Measurements from ENCODE around the gene BUB1.
"Not testable (repeated sequence)": the region's sequence is repeated elsewhere in the genome, so short reads cannot be mapped to it uniquely, and the experiment has no call there.

BUB1 gene

DNA sequence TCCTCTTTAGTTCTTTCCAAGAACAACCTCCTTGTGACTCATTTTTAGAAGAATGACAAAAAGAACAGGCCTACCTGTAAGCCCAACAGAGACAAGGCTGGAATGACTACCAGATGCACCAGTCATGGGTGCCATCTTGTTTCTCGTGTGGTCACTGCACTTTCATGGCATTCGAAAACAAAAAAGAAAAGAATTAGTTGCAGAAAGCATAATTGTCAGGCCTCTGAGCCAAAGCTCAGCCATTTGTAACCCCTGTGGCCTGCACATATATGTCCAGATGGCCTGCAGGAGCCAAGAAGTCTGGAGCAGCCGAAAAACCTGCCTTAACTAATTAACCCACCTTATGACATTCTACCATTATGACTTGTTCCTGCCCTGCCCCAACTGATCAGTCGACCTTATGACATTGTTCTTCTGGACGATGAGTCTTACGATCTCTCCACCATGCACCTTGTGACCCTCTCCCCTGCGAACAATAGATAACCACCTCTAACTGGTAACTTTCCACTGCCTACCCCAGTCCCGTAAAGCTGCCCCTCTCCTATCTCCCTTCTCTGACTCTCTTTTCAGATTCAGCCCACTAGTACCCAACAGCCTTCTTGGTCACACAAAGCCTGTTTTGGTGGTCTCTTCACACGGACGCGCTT is 13.9 kb upstream of the BUB1 start:
- no peak for DNase-seq (ENCODE audit: insufficient read length, low spot score)
- TF ChIP-seq SPI1 (IDR thresholded peaks at IDR 0.05; ENCODE audit: low read depth, low read length) (no peak), TAF1 (IDR thresholded peaks at IDR 0.05; ENCODE audit: low read depth, low read length) (no peak), POU2F2 (IDR thresholded peaks at IDR 0.05; ENCODE audit: low read depth, low read length) (no peak), PAX5 (IDR thresholded peaks at IDR 0.05; ENCODE audit: insufficient read depth, low read length, severe bottlenecking) (no peak), POLR2A (IDR thresholded peaks at IDR 0.05; ENCODE audit: low read depth, low read length) (no peak), POLR2AphosphoS5 (IDR thresholded peaks at IDR 0.05; ENCODE audit: low read depth, low read length) (no peak)
- FAIRE-seq: no peak

DNA sequence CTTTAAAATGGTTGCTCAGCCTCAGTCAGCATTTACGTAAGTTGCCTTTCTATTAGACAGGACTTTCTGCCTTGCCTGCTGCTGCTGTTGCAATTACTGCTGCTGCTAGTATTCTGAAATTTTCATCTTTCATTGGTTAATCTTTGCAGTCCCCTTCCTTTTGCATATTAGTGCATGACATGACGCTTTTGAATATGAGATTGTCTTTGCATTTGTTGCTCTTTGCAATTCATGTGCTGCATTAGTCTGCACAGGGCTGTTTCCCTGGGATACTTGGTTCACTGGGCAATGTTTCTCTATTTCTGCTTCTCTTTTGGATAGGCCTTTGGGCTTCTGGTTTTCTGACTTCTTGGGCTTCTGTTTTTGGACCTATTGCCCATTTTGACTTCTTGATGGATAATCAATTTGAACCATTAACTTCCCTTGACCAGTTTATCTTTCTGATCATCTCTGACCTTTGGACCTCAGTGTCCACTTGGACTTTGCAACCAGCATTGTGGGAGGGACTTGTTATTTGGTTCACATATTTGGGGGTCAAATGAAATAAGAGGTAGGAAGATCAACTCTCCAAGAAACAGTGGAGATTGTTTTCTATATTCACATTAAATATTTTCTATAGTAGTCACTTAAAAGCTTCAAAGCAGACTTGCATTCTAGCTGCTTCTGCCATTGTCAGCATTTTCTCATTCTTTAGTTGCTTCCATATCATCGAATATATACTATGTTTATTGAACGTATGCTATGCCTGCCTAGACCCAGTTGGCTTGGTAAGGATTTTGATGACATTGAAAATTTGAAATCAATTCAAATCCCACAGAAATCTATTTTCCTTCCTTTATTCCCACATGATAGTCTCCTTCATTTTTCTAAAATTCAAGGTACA is 12.5 kb upstream of the BUB1 start:
- TF ChIP-seq POU2F2 (IDR thresholded peaks at IDR 0.05; ENCODE audit: low read depth, low read length) (no peak), TAF1 (IDR thresholded peaks at IDR 0.05; ENCODE audit: low read depth, low read length) (no peak), SPI1 (IDR thresholded peaks at IDR 0.05; ENCODE audit: low read depth, low read length) (no peak), POLR2A (IDR thresholded peaks at IDR 0.05; ENCODE audit: low read depth, low read length) (no peak), PAX5 (IDR thresholded peaks at IDR 0.05; ENCODE audit: insufficient read depth, low read length, severe bottlenecking) (no peak), POLR2AphosphoS5 (IDR thresholded peaks at IDR 0.05; ENCODE audit: low read depth, low read length) (no peak)
- no peak for FAIRE-seq
- no peak for DNase-seq (ENCODE audit: insufficient read length, low spot score)

DNA sequence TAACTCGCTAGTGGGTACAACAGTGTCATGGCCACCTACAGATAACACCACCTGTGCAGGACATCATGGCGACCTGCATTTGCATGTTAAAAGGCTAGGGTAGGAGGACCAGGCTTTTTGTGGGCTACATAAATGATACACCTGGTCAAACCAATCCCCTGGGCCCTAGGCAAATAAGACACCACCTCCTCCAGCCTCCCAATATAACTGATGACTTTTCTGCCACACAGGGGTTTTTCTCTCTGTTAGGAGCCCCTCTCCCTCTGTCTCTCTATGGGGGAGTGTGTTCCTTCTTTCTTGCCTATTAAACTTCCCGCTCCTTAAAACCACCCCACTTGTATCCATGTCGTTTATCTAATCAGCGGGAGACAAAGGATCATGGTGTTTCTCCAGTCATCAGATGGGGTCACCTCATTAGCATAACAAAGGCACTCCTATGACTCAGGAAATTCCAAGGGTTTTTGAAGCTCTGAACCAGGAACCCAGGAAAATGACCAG is 10.8 kb upstream of the BUB1 start:
- TF ChIP-seq TAF1 (IDR thresholded peaks at IDR 0.05; ENCODE audit: low read depth, low read length): no peak
- no peak for TF ChIP-seq PAX5 (IDR thresholded peaks at IDR 0.05; ENCODE audit: insufficient read depth, low read length, severe bottlenecking)
- TF ChIP-seq POLR2A (IDR thresholded peaks at IDR 0.05; ENCODE audit: low read depth, low read length): no peak
- FAIRE-seq (no peak), DNase-seq (ENCODE audit: insufficient read length, low spot score) (no peak)

GRCh38 chr2:110687775-110688484 is 10.1 kb upstream of the BUB1 start:
- FAIRE-seq: peak; percentile 5
- not testable (repeated sequence) for DNase-seq (ENCODE audit: insufficient read length, low spot score)

DNA sequence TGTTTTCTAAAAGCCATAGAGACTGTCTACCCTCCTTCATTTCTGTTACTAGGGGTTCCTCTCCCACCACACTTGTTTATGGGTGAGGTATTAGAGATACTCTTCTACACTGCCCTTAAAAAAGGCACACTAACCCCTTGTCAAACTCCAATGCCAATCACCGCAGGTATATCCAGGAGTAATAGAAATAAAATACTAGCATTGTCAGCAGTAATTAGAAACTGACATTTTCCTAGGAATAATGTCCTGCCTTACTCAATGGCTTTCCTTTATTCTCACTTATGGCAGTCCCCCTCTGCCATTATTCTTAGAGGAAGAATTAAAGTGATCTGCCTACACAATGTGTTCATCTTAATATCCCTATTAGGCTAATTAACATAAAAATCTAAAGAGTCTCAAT is 5.0 kb upstream of the BUB1 start:
- FAIRE-seq: no peak
- DNase-seq (ENCODE audit: insufficient read length, low spot score): no peak
- TF ChIP-seq TAF1 (IDR thresholded peaks at IDR 0.05; ENCODE audit: low read depth, low read length) (no peak), POLR2A (IDR thresholded peaks at IDR 0.05; ENCODE audit: low read depth, low read length) (no peak), PAX5 (IDR thresholded peaks at IDR 0.05; ENCODE audit: insufficient read depth, low read length, severe bottlenecking) (no peak), SPI1 (IDR thresholded peaks at IDR 0.05; ENCODE audit: low read depth, low read length) (no peak), POLR2AphosphoS5 (IDR thresholded peaks at IDR 0.05; ENCODE audit: low read depth, low read length) (no peak), POU2F2 (IDR thresholded peaks at IDR 0.05; ENCODE audit: low read depth, low read length) (no peak)

- TF ChIP-seq PAX5 (IDR thresholded peaks at IDR 0.05; ENCODE audit: insufficient read depth, low read length, severe bottlenecking): no peak
- no peak for TF ChIP-seq POLR2A (IDR thresholded peaks at IDR 0.05; ENCODE audit: low read depth, low read length)
- TF ChIP-seq SPI1 (IDR thresholded peaks at IDR 0.05; ENCODE audit: low read depth, low read length): no peak
- no peak for TF ChIP-seq POU2F2 (IDR thresholded peaks at IDR 0.05; ENCODE audit: low read depth, low read length)
- FAIRE-seq (no peak), DNase-seq (ENCODE audit: insufficient read length, low spot score) (no peak)
These were observed 4.4 kb upstream of the BUB1 start for GRCh38 chr2:110682267-110682666.

GRCh38 chr2:110680709-110681108 is 2.8 kb upstream of the BUB1 start:
- DNase-seq (ENCODE audit: insufficient read length, low spot score) (no peak), FAIRE-seq (no peak)
- no peak for TF ChIP-seq PAX5 (IDR thresholded peaks at IDR 0.05; ENCODE audit: insufficient read depth, low read length, severe bottlenecking)
- TF ChIP-seq SPI1 (IDR thresholded peaks at IDR 0.05; ENCODE audit: low read depth, low read length): no peak
- TF ChIP-seq POLR2AphosphoS5 (IDR thresholded peaks at IDR 0.05; ENCODE audit: low read depth, low read length): no peak
- no peak for TF ChIP-seq POU2F2 (IDR thresholded peaks at IDR 0.05; ENCODE audit: low read depth, low read length)
- TF ChIP-seq TAF1 (IDR thresholded peaks at IDR 0.05; ENCODE audit: low read depth, low read length): no peak
- no peak for TF ChIP-seq POLR2A (IDR thresholded peaks at IDR 0.05; ENCODE audit: low read depth, low read length)

- FAIRE-seq (no peak), DNase-seq (ENCODE audit: insufficient read length, low spot score) (no peak)
- no peak for TF ChIP-seq SPI1 (IDR thresholded peaks at IDR 0.05; ENCODE audit: low read depth, low read length)
- no peak for TF ChIP-seq PAX5 (IDR thresholded peaks at IDR 0.05; ENCODE audit: insufficient read depth, low read length, severe bottlenecking)
- TF ChIP-seq POLR2A (IDR thresholded peaks at IDR 0.05; ENCODE audit: low read depth, low read length): no peak
These were observed 2.0 kb upstream of the BUB1 start for GRCh38 chr2:110679865-110680264.

DNA sequence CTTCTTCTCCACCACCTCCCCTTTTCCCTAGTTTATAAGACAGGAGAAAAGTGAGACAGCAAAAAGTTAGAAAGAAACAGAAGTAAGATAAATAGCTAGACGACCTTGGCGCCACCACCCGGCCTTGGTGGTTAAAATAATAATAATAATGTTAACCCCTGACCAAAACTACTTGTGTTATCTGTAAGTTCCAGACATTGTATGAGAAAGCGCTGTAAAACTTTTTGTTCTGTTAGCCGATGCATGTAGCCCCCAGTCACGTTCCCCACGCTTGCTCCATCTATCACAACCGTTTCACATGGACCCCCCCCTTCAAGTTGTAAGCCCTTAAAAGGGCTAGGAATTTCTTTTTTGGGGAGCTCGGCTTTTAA is 1.5 kb upstream of the BUB1 start:
- DNase-seq (ENCODE audit: insufficient read length, low spot score): no peak
- TF ChIP-seq PAX5 (IDR thresholded peaks at IDR 0.05; ENCODE audit: insufficient read depth, low read length, severe bottlenecking) (no peak), POLR2A (IDR thresholded peaks at IDR 0.05; ENCODE audit: low read depth, low read length) (no peak), SPI1 (IDR thresholded peaks at IDR 0.05; ENCODE audit: low read depth, low read length) (no peak)
- no peak for FAIRE-seq

Measured in GM12891 (cell line).